ENCODE data around the gene PTPRM.

DNA sequence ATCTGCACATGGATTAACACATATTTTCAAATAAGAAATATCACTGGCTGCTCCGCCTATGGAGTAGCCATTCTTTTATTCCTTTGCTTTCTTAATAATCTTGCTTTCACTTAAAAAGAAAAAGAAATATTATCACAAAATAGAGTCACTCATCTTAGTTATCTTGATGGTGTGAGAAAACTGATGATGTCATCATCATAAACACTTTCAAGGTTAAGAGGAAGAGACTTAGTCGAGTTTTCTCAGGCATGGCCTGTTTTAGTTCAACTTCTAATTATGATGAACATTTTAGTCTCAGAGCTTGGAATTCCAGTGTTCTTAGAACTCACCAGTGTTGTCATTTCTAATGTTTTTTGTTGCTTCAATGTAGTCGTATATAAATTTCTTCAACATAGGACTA, 506.1 kb downstream of the PTPRM start:
- TF ChIP-seq POLR2A (IDR thresholded peaks at IDR 0.05) (no peak), POLR2AphosphoS5 (IDR thresholded peaks at IDR 0.05) (no peak), CTCF (IDR thresholded peaks at IDR 0.05) (no peak)
